AG10803 (cell line): ENCODE results near the gene ARHGEF1.

ENCODE experiments used
- DNase-seq: peaks from one replicate; pipeline ENCODE4 v3.0.0; 2010; ENCODE audit warnings: low read depth
- H3K4me3 ChIP-seq: 2 replicates; pipeline ENCODE4 v1.5.1; 2011; ENCODE audit warnings: mild to moderate bottlenecking, low read length, control low read depth
- TF ChIP-seq, protein P1 (sequence below): conservative IDR thresholded peaks from 2 replicates; pipeline ENCODE4 v1.5.1; 2011; ENCODE audit warnings: mild to moderate bottlenecking, low read length, control low read depth, inconsistent platforms

ARHGEF1 gene

DNA sequence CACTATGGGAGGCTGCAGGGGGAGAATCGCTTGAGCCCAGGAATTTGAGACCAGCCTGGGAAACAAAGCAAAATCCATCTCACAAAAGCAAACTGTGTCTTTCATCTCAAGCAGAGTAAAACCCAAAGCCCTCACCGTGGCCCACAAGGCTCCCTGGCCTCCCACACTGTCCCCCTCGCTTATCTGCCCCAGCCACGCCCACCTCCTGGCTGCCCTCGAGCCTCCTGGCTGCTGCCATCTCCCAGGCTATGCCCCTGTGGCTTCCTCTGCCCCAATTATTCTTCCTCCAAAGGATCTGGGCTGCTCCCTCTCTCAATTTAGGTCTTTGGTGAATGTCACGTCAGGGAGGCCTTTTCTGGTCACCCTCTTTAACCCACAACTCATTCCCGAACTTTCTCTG is 72.5 kb downstream of the ARHGEF1 start:
- TF ChIP-seq, protein P1, sequence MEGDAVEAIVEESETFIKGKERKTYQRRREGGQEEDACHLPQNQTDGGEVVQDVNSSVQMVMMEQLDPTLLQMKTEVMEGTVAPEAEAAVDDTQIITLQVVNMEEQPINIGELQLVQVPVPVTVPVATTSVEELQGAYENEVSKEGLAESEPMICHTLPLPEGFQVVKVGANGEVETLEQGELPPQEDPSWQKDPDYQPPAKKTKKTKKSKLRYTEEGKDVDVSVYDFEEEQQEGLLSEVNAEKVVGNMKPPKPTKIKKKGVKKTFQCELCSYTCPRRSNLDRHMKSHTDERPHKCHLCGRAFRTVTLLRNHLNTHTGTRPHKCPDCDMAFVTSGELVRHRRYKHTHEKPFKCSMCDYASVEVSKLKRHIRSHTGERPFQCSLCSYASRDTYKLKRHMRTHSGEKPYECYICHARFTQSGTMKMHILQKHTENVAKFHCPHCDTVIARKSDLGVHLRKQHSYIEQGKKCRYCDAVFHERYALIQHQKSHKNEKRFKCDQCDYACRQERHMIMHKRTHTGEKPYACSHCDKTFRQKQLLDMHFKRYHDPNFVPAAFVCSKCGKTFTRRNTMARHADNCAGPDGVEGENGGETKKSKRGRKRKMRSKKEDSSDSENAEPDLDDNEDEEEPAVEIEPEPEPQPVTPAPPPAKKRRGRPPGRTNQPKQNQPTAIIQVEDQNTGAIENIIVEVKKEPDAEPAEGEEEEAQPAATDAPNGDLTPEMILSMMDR: no peak
- H3K4me3 ChIP-seq: no peak overlapping the region
- no peak for DNase-seq

GRCh38 chr19:41956621-41957020 is 73.6 kb downstream of the ARHGEF1 start:
- DNase-seq: no peak
- TF ChIP-seq, protein P1: no peak
- no peak overlapping the region for H3K4me3 ChIP-seq
